BLaER1 treated with 17β-estradiol and CSF1 and Interleukin-3, amounts not matched to agents 10 nM and 100 nM (cell line): ENCODE results near the gene DNALI1.
"Not testable (repeated sequence)": the region's sequence is repeated elsewhere in the genome, so short reads cannot be mapped to it uniquely, and the experiment has no call there.

Experiments
- H3K27ac ChIP-seq, 11 experiments: shearing (Covaris generic); formaldehyde crosslinking; 2 replicates each; pipeline ENCODE4 v1.8.1; 2022
- H3K27me3 ChIP-seq, 11 experiments: shearing (Covaris generic); formaldehyde crosslinking; 2 replicates each; pipeline ENCODE4 v1.8.1; 2022
- H3K36me3 ChIP-seq, 11 experiments: shearing (Covaris generic); formaldehyde crosslinking; 2 replicates each; pipeline ENCODE4 v1.8.1; 2022
- H3K4me1 ChIP-seq, 10 experiments: shearing (Covaris generic); formaldehyde crosslinking; 2 replicates each; pipeline ENCODE4 v1.8.1; 2022
- H3K4me2 ChIP-seq, 11 experiments: shearing (Covaris generic); formaldehyde crosslinking; 2 replicates each; pipeline ENCODE4 v1.8.1; 2022
- H3K4me3 ChIP-seq, 10 experiments: shearing (Covaris generic); formaldehyde crosslinking; 2 replicates each; pipeline ENCODE4 v1.8.1; 2022
- H3K9ac ChIP-seq, 11 experiments: shearing (Covaris generic); formaldehyde crosslinking; 2 replicates each; pipeline ENCODE4 v1.8.1; 2022
- H3K9me3 ChIP-seq, 11 experiments: shearing (Covaris generic); formaldehyde crosslinking; replicated peaks in 1 of 11; 2 replicates each; pipeline ENCODE4 v1.8.1; 2022
- H4K20me1 ChIP-seq, 11 experiments: shearing (Covaris generic); formaldehyde crosslinking; 2 replicates each; pipeline ENCODE4 v1.8.1; 2022
- Cebpa-rat ChIP-seq, 11 experiments: shearing (Covaris generic); IDR thresholded peaks; 2 replicates each; pipeline ENCODE4 v1.8.1; 2022

DNALI1 gene

GRCh38 chr1:37556712-37557196 is at the start of gene DNALI1:
Gene DNALI1, plus strand, starts transcription at chr1:37556940. Its CDS starts 55 bp downstream, at chr1:37556995.
- no peak within 1 kb of the TSS for H3K27ac ChIP-seq
- no peak within 1 kb of the TSS for H3K4me3 ChIP-seq
- H3K9ac ChIP-seq: no peak within 1 kb of the TSS
- peaks cover 15 to 28% (median 17%) of the 10 kb centered on the region in 10 experiments for H3K4me1 ChIP-seq
- no peaks in the 10 kb centered on the region for H3K27me3 ChIP-seq
- H4K20me1 ChIP-seq: peaks cover 0 to 22% (median 19%) of the 10 kb centered on the region in 11 experiments; a peak in 15 of 22 replicates
- H3K9me3 ChIP-seq: peaks cover 0 to 10% (median 5%) of the 10 kb centered on the region in 11 experiments; a peak in 10 of 22 replicates
- H3K36me3 ChIP-seq: peaks cover 10 to 20% (median 13%) of the 10 kb centered on the region in 11 experiments; a peak in 21 of 22 replicates
- no peak for TF ChIP-seq Cebpa-rat (IDR thresholded peaks at IDR 0.05)
- H3K4me2 ChIP-seq: peak within 1 kb of the TSS in 1 of 11 experiments; percentile 19; a peak in 1 of 22 replicates

GRCh38 chr1:37509181-37509580 is 47.6 kb upstream of the DNALI1 start:
- peaks cover 85 to 93% (median 90%) of the 10 kb centered on the region in 11 experiments for H3K36me3 ChIP-seq
- H3K27me3 ChIP-seq: no peaks in the 10 kb centered on the region
- TF ChIP-seq Cebpa-rat (IDR thresholded peaks at IDR 0.05): no peak
- H3K4me3 ChIP-seq: no peak overlapping the region
- H3K27ac ChIP-seq: no peak overlapping the region
- H4K20me1 ChIP-seq: peaks cover 0 to 77% (median 21%) of the 10 kb centered on the region in 11 experiments; a peak in 14 of 22 replicates
- peak overlapping the region in 7 of 11 experiments; percentile 0 to 44 (median 16); a peak in 5 of 22 replicates for H3K4me2 ChIP-seq
- no peaks in the 10 kb centered on the region for H3K9me3 ChIP-seq
- peaks cover 16 to 39% (median 28%) of the 10 kb centered on the region in 10 experiments for H3K4me1 ChIP-seq
- no peak overlapping the region for H3K9ac ChIP-seq

- peaks cover 25 to 46% (median 36%) of the 10 kb centered on the region in 10 experiments for H3K4me1 ChIP-seq
- peak overlapping the region; percentile 83 to 94 (median 89) for H3K9ac ChIP-seq
- H3K27ac ChIP-seq: peak overlapping the region; percentile 59 to 91 (median 87); a peak in 18 of 22 replicates
- H3K36me3 ChIP-seq: peaks cover 38 to 46% (median 43%) of the 10 kb centered on the region in 11 experiments
- peaks cover 0 to 49% (median 21%) of the 10 kb centered on the region in 11 experiments; a peak in 14 of 22 replicates for H4K20me1 ChIP-seq
- TF ChIP-seq Cebpa-rat (IDR thresholded peaks at IDR 0.05): no peak
- H3K27me3 ChIP-seq: no peaks in the 10 kb centered on the region
- H3K4me2 ChIP-seq: peak overlapping the region; percentile 90 to 100 (median 99)
- H3K4me3 ChIP-seq: peak overlapping the region; percentile 76 to 98 (median 93)
- H3K9me3 ChIP-seq: peaks cover 0 to 27% (median 12%) of the 10 kb centered on the region in 11 experiments; a peak in 15 of 22 replicates
Measured at GRCh38 chr1:37513795-37514349, 42.9 kb upstream of the DNALI1 start.

- Histone ChIP-seq H4K20me1 (peaks cover 0 to 45% (median 21%) of the 10 kb centered on the region in 11 experiments; a peak in 14 of 22 replicates), H3K27ac (peak within 1 kb of the TSS; percentile 78 to 91 (median 87)), H3K36me3 (peaks cover 33 to 39% (median 37%) of the 10 kb centered on the region in 11 experiments), H3K27me3 (no peaks in the 10 kb centered on the region), H3K4me3 (peak within 1 kb of the TSS; percentile 76 to 98 (median 93)), H3K9me3 (peaks cover 0 to 27% (median 12%) of the 10 kb centered on the region in 11 experiments; a peak in 15 of 22 replicates), H3K4me2 (peak within 1 kb of the TSS; percentile 90 to 100 (median 99)), H3K9ac (peak within 1 kb of the TSS; percentile 83 to 94 (median 89)), H3K4me1 (peaks cover 30 to 45% (median 36%) of the 10 kb centered on the region in 10 experiments)
- TF ChIP-seq Cebpa-rat (IDR thresholded peaks at IDR 0.05): no peak
Measured at GRCh38 chr1:37514350-37515184, 42.2 kb upstream of the DNALI1 start, which contains the start of gene MEAF6. Gene MEAF6, minus strand, starts transcription at chr1:37514766. Its CDS starts 20 bp downstream, at chr1:37514746.

GRCh38 chr1:37515185-37516034 is 41.3 kb upstream of the DNALI1 start:
- Histone ChIP-seq H3K9ac (peak overlapping the region; percentile 83 to 94 (median 89)), H3K27ac (peak overlapping the region; percentile 78 to 91 (median 87)), H3K9me3 (peaks cover 0 to 32% (median 17%) of the 10 kb centered on the region in 11 experiments; a peak in 15 of 22 replicates), H3K4me3 (peak overlapping the region; percentile 76 to 98 (median 93)), H3K36me3 (peaks cover 24 to 31% (median 29%) of the 10 kb centered on the region in 11 experiments), H3K27me3 (no peaks in the 10 kb centered on the region), H4K20me1 (peaks cover 0 to 36% (median 16%) of the 10 kb centered on the region in 11 experiments; a peak in 14 of 22 replicates), H3K4me2 (peak overlapping the region; percentile 73 to 100 (median 98)), H3K4me1 (peaks cover 34 to 48% (median 38%) of the 10 kb centered on the region in 10 experiments)
- TF ChIP-seq Cebpa-rat (IDR thresholded peaks at IDR 0.05): no peak

- TF ChIP-seq Cebpa-rat (IDR thresholded peaks at IDR 0.05): no peak
Measured at GRCh38 chr1:37517569-37517968, 39.2 kb upstream of the DNALI1 start.

GRCh38 chr1:37518241-37518640 is 38.5 kb upstream of the DNALI1 start:
- H3K36me3 ChIP-seq, H3K9ac ChIP-seq, H3K4me2 ChIP-seq, H3K27me3 ChIP-seq, H4K20me1 ChIP-seq, H3K4me3 ChIP-seq: not testable (repeated sequence)
- H3K9me3 ChIP-seq: peaks cover 15 to 59% (median 33%) of the 10 kb centered on the region in 11 experiments
- peaks cover 16 to 29% (median 26%) of the 10 kb centered on the region in 10 experiments for H3K4me1 ChIP-seq
- peak overlapping the region in 2 of 11 experiments; percentile 32 to 73; a peak in 3 of 22 replicates for H3K27ac ChIP-seq

More at GRCh38 chr1:37517569-37517968, 39.2 kb upstream of the DNALI1 start:
- Histone ChIP-seq H3K27me3 (no peaks in the 10 kb centered on the region), H3K36me3 (peaks cover 6 to 13% (median 9%) of the 10 kb centered on the region in 11 experiments), H3K9ac (no peak overlapping the region), H3K4me1 (peaks cover 23 to 36% (median 33%) of the 10 kb centered on the region in 10 experiments), H3K4me3 (no peak overlapping the region; a peak in 1 of 20 replicates), H3K27ac (no peak overlapping the region), H4K20me1 (peaks cover 0 to 15% (median 10%) of the 10 kb centered on the region in 11 experiments; a peak in 14 of 22 replicates), H3K9me3 (peaks cover 9 to 52% (median 27%) of the 10 kb centered on the region in 11 experiments), H3K4me2 (no peak overlapping the region)

- Histone ChIP-seq H3K4me3 (peak overlapping the region; percentile 45 to 69 (median 56)), H3K9ac (peak overlapping the region; percentile 45 to 74 (median 68); a peak in 21 of 22 replicates), H3K4me1 (peaks cover 10 to 23% (median 19%) of the 10 kb centered on the region in 10 experiments), H3K27ac (peak overlapping the region in 10 of 11 experiments; percentile 33 to 77 (median 70); a peak in 19 of 22 replicates), H3K9me3 (peaks cover 20 to 66% (median 39%) of the 10 kb centered on the region in 11 experiments), H3K4me2 (peak overlapping the region; percentile 53 to 94 (median 70))
- H4K20me1 ChIP-seq, H3K27me3 ChIP-seq, H3K36me3 ChIP-seq: not testable (repeated sequence)
Measured at GRCh38 chr1:37518929-37519328, 37.8 kb upstream of the DNALI1 start.
